HG03139 (cell line): Measurements from ENCODE around the gene ZNF474.

Source experiments
- ATAC-seq: cut with Tn5 transposase; IDR thresholded peaks from one replicate; pipeline ENCODE4 v1.9.1; 2021; ENCODE audit not compliant: unreplicated experiment

Gene ZNF474

DNA sequence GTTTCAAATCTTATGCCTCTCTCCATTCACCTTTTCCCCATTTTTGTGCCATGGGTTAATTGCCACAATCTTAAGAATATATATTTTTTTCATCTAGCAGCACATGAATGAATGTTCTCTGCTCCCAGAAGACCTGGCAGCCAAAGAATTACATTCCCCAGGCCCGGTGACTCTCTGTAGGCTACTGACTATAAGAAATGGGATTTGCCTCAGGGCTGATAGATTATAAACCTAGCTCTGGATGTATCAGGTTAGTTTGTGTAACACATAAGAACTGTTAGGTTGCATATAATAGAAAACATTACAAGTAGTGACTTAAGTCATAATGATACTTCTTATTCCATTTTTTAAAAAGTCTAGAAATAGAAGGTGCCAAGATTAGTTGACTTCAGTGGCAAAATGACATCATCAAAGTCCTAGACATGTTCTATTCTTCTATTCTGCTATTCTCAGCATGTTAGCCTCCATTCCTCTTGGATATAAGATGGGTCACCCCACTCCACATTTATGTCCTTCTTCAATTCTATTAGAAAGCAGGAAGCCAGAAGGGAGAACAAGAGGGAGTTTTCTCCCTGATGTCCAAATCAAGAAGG lies 10.9 kb upstream of the ZNF474 start:
- ATAC-seq = no peak

DNA sequence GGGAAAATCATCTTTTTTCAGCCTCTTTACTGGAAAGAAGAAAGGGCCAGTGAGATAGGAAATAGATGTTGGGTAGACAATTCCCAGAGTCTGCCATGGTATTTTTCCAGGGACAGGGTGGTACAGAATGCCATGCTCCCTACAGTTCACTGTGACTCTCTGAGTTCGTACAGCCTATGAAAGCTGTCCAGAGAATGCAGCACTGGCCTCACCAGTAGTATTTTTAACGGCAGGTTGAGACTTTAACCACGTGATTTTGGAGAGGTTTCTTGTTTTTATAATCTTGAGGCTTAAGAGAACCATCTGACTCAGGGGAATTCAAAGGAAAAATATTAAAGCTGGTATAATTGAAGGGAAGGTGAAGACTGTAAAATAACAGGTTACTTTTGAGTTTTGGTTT lies 10.1 kb upstream of the ZNF474 start:
- no peak for ATAC-seq

DNA sequence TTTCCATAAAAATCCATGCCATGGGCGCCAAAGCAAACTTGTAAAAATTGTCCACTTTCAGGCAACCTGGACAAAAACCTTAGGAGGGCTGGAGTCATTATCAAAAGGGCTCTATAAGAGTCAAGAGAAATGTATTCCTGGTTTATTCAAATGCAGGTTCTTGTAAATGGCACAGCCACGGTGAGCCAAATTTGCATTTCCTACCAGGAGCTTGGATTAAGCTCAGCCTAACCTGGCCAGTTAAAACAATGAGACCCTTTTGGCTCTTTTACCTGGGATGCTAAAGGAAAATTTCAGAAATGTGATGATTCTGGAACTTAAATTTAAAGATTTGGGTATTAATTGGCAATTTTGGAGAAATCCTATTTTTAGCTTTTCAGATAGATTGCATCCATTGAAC lies 8.9 kb upstream of the ZNF474 start:
- no peak for ATAC-seq

DNA sequence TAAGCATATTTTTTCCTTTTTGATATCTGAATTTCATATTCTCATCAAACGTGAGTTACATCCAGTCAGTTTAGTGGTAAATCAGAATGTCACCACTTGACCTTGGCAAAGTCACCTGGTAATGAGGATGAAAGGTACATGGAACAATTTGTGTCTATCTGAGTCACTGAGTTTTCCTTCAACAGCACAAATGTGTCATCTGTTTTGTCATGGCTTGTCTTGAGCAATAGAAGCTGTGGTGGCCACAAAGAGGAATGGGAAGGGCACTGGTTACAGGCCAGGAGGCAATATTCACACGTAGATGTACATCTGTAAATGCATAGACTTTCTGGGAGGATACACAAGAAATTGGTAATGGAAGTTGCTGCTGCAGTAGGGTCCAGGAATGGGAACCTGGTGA lies 8.4 kb upstream of the ZNF474 start:
- ATAC-seq = no peak

DNA sequence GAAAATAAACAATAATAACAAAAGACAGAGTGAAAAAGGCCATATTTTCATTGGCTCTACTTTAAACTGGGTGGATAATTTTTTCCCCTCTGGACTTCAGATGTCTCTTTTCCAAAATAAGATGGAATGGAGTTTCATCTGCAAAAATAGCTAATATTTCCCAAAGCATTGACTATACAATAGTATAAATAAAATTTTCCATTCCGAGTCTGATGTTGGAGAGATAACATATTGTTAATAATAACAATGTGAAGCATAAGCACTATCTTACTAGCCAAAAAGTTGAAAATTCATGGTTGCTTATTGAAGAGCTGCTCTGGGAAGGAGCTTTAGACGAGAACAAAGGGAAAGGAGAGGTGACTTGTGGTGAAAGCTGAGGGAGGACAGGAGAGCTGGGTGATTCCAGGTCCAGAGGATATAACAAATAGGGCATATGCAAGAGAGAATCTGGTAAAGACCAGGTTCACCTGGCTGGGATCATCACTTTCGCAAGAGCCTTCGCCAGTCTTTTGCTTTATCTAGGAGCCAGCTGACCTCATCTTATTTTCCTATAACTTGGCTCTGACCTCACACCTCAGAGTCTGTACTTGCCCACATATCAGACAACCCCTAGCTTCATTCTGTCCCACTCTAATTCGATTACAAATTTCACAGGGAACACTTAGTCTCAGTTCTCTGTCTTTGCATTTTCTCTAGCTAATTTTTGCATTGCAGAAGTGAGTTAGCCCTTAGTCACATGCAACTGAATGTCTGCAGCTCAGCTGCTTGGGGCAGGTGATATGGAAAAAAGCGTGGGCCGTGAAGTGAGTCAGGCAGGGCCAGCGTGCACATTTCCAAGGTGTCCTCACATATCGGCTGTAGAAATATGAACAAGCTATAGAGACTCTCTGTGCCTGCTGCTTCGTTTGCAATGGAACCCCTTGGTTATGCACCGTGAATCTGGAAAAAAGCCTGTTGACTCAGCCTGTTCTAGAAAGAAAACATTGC lies 7.6 kb upstream of the ZNF474 start:
- no peak for ATAC-seq

DNA sequence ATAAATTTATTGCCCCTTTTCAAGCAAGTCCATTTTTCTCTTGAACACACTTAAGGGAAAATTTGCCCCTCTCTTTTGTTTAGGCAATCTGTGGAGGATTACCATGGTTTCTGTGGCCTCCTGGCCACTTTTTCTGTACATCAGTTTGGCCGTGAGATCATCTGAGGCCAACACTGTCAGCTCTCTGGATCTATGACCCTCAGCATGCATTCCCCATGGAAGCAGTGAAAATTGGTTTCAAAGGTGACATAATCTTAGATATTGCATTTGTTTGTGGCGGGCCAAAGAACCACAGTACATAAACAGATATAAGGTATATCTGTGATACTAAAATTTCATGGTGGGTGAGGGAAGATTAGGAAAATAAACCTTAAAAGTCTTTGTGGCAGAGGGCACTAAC lies 4.6 kb upstream of the ZNF474 start:
- no peak for ATAC-seq

DNA sequence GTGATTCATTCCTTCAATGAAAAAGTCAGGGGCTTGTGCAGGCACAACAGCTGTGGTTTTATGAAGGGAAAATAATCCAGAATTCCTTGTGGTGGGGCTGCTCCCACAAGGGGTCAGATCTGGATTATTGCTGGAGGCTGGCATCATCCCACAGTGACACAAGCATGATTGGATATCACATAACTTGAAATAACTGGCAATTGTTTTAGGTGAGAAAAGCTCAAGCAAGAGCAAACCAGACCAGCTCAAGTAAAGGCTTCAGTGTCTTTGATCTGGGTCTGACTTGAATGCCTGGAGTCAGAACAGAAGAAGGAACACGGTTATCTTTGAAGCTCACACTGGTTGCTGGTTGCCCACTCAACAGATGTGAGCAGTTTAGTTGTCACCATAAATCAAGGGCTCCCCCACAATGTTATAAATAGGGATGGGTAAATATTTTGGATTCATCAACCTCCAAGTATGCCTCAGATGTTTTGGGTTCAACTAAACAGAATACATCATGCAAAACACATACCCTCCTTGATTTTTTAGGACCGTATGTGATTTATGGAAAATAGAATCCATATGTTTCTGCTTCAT lies 3.1 kb upstream of the ZNF474 start:
- ATAC-seq = no peak

DNA sequence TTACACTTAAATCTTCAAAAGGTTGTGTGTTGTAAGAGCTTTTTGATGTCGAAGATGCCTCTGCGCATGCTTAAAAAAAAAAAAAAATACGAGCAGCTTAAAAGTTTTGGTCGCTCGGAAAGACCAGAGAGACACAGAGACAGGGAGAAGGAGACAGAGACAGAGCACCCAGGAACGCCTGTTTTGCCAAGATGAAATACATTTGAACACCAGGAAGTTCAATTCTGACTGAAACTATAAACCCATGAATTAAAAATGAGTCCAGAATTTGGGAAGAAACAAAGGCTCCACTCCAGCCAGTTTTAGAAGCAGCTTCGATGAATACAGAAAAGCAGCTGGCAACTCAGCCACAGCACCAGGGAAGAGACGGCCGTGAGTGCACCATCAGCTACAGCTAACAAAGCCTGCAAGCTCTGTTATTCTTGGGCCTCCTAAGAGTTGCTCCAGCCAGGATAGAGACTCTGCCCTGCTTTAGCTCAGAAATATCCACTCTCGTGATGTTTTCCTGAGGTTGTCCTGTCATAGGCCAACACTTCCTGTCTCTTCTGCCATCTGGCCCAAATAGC lies 2.5 kb upstream of the ZNF474 start:
- ATAC-seq = no peak

DNA sequence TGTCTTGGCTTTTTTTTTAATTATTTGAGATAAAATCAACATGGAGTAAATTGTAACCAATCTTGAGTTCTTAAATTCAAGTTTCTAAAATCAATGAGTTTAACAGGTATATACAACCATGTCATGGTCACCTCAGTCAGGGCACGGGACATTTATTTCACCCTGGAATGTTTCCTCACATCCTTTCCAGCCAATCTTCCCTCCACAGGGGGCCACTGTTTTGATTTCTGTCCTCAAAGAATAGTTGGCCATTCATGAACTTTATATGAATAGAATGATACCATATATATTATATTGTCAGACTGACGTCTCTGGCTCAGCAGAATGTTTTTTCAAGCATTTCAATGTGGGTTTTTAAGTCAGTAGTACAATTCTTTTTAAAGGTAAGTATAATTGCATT lies 806 bp downstream of the ZNF474 start:
- ATAC-seq = no peak

DNA sequence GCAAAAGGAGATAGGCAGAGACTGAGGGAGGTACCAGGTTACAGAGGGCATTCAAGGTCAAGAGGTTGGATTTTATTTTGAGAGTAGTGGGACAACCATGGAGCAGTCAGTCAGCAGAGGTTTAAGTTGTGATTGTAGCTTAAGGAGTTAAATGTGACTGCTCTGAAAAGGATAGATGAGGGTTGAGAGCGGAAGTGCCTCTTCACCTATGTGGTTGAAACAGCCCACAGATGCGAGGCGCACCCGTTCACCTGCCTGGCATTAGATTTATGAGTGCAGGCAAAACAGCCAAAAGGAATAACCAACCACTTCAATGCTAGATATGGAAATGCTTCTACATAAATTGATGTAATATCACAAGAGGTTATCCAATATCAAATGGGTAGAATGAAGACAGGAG lies 8.4 kb downstream of the ZNF474 start:
- no peak for ATAC-seq

DNA sequence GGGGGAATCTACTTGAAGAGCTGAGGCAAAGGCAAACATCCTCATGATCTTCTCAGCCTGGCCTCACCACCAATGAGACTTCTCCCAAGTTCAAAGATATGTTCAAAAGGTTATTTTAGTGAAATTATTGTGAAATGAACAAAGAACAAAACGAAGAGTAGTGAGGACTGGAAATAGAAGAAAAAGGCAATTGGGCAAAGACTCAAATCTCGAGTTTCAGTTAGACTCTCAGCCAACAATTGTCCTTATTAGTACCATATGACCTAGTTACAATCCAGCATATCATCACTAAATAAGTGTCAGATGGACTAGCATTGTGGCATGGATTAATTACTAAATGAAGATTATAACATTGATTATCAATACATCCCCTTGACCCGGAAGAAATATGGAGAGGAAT lies 9.0 kb downstream of the ZNF474 start:
- ATAC-seq = no peak

DNA sequence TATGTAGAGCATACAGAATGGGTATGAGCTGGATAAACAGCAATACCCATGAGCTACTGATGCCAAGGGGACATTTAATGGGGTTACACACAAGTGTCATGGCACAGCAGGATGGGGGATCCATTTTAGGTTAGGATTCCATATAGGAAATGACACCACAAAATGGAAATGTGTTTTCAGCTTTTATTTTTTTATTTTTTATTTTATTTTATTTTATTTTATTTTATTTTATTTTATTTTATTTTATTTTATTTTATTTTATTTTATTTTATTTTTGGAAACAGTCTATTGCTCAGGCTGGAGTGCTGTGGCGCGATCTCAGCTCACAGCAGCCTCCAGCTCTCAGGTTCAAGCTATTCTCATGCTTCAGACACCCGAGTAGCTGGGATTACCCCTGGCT lies 11.6 kb downstream of the ZNF474 start:
- no peak for ATAC-seq

DNA sequence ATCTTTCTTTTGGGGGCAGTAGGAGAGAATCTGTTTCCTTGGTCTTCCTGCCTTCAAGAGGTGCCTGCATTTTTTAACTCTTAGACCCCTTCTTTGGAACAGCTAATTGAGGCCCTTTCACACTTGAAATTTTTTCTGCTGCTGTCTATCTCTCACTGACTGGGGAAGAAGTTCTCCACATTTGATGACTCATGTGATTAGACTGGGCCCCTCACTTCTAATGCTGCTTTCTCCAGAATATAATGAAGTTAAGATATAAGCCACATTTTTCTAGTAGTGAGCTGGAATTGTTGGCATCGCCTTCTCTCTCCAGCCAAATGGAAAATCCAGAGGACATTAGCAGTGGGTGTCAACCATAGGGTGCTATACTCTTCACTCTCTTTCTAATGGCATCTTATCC lies 12.4 kb downstream of the ZNF474 start:
- no peak for ATAC-seq

DNA sequence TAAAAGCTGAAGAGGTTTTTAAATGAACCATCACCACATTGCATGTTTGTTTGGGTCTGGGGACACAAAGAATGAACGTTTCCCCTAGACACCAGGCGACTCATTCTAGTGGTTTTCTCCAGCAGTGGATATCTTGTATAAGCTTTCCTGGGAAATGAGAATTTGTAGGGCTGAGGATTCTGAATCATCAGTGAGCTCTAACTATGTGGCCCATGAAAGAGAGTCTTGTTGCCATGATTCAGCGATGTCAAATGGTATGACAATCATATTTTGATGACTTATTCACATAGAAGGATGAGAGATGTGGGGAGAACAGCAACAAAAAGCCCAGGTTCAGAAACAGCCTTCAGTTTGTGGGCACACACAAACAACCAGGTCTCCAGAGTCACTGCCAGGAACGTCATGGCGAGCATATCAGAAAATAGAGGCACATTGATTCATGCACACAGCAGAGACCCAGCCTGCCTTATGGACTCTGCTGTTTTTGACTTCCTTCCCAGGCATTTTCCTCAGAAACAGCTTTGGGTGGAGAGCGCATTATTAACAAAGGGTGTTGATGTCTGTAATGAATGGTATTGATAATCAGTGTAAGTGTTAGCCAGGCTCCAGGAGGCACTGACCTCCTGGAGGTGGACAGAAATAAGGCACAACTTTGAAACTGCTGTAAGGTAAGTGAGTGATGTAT lies 13.3 kb downstream of the ZNF474 start:
- ATAC-seq = no peak

DNA sequence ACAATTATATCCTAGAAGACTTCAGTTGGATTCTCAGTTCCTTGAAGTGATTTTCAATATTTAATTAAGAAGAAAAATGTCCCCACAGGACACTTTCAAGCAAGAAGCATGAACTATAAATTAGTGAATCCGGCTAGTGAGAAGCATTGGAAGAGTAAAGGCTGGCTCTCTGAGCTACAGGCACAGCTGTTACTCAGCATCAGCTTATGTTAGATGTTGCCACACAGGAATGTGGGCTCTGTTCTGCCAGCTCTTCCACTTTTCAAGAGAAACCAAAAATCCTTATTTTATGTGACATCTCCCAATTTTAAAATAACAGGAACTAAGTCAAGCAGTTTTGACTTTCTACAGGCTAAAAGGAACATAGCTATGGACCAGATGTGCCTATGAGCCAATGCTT lies 14.9 kb downstream of the ZNF474 start:
- no peak for ATAC-seq

DNA sequence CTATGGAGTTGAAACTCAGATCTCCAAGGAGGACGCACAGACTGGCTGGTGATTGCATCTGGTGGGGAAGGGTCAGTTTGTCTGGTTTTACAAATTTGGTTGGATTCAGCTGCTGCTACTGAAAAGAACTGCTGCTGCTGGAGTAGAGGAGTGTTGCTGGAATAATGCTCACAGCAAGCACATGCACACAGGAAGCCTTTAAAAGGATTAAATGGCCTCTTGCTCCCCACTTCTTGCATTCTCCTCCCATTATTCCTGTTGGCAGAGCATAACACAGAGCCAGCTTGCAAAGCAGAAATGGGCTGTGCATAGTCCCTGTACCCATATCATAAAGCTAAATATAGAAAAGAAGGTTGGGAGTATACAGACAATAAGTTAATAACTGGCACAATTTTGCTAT lies 16.6 kb downstream of the ZNF474 start:
- no peak for ATAC-seq

DNA sequence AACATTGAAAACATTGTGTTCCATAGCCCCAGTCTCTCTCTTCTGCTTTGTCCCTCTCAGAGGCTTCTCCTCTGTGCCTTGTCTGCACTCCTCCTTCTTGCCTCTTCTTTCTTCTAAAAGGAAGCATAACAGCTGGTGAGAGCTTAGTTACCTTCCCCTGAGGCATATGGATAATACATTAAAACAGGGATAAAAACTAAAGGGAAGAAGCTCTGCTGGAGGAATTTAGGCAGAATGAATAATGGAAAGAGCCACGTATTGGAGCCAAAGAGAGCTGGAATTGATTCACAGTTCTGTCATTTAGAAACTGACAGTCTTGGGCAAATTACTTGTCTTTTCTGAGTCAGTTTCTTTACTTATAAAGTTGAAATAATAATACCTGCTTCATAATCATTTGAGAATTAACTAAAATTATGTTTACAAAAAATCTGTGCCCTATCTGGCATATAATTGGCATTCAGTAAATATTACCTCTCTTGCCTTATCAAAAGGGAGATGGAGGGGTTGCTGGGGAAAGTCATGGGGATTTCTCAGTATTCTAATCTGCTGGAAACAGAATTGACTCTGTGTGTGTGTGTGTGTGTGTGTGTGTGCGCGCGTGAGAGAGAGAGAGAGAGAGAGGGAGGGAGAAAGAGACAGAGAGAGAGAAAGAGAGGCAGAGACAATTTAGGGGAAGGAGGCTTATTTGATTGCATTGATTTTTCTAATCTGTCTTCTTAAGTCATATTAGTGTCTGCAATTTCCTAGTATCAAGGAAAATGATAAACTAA lies 20.2 kb downstream of the ZNF474 start:
- ATAC-seq = no peak

DNA sequence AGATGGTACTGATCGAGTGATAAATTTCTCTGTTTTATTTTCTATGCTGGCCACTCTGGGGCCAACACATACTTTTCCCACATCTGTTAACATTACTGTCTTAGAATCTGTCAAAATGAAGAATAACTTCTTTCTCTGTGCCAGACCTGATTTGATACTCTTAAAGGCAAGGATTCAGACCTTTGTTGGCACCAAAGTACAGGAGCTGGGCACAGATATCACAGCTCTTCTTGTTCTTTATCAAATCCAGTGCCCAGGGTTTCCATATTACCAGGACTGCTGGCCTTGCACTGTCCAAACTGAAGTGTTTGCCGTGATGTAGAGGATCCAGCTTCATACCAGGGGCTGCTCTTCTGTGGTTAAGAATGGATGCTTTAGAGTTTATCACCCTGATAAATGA lies 20.9 kb downstream of the ZNF474 start:
- no peak for ATAC-seq

DNA sequence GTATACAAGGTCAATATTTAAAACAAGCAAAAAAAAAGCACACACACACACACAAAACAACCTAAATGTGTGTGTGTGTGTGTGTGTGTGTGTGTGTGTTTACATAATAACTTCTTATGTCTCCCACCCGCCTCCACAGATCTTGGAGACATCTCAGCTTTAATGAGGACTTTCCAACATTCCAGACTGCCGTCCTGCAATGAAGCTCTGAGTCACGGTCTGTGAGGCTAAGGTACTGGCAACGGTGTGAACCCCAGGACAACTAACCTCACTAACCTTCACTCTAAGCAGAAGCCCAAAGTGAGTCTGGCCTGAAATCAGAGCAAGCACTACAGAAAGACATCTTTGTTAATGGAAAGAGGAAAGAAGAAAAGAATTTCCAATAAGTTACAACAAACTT lies 22.3 kb downstream of the ZNF474 start:
- no peak for ATAC-seq

DNA sequence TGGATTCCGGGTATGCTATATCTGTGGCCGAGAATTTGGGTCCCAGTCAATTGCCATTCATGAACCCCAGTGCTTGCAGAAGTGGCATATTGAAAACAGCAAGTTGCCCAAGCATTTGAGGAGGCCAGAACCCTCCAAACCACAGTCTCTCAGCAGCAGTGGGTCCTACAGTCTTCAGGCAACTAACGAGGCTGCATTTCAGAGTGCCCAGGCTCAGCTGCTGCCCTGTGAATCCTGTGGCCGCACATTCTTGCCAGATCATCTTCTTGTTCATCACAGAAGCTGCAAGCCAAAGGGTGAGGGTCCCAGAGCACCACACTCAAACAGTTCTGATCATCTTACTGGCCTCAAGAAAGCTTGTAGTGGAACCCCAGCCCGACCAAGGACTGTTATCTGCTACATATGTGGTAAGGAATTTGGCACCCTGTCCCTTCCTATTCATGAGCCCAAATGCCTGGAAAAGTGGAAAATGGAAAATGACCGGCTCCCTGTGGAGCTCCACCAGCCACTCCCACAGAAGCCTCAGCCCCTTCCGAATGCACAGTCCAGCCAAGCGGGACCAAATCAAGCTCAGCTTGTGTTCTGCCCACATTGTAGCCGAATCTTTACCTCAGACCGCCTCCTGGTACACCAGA lies 23.0 kb downstream of the ZNF474 start:
- ATAC-seq = no peak
